Ascending aorta (tissue), 2 donors: Measurements from ENCODE around the gene PTPRN2. TPM values are rescaled to one million over a fixed set of nuclear protein-coding genes. Genes with fewer than 3 reads are reported as not detected.
A peak's percentile ranks its signal among the peaks of the same experiment; 100 is the strongest.

Source experiments
- DNase-seq, 2 donors: peaks; one replicate each; pipeline ENCODE4 v3.0.0-alpha.2; 2019; ENCODE audit warnings: low spot score in 2 of 2
- H3K27ac ChIP-seq, 2 donors: fragments of 200-600 bp; sonication (generic); one replicate each; pipeline ENCODE4 v1.5.1; 2016 to 2017; ENCODE audit warnings: mild to moderate bottlenecking in 1 of 2
- H3K27me3 ChIP-seq: fragments of 200-600 bp; sonication (generic); one replicate; pipeline ENCODE4 v1.5.1; 2017
- H3K36me3 ChIP-seq, 2 donors: fragments of 200-600 bp; sonication (generic); one replicate each; pipeline ENCODE4 v1.5.1; 2016
- H3K4me1 ChIP-seq, 2 donors: fragments of 200-600 bp; sonication (generic); one replicate each; pipeline ENCODE4 v1.5.1; 2016 to 2017; ENCODE audit warnings: mild to moderate bottlenecking in 1 of 2
- H3K4me3 ChIP-seq, 2 donors: fragments of 200-600 bp; sonication (generic); one replicate each; pipeline ENCODE4 v1.5.1; 2016 to 2017; ENCODE audit warnings: mild to moderate bottlenecking in 1 of 2
- H3K9me3 ChIP-seq, 2 donors: fragments of 200-600 bp; sonication (generic); one replicate each; pipeline ENCODE4 v1.5.1; 2016
- intact Hi-C: fragments of 100-400 bp; cut with DNase I; formaldehyde crosslinking; loops from one replicate; pipeline ENCODE4 v1.15.1; 2023
- total RNA-seq: library from RNA; depleted of rRNA; stranded (reverse); fragments of >200 nt; gene quantifications from one replicate; pipeline ENCODE4 v1.1.0, GENCODE V29; 2016
- TF ChIP-seq, protein P1 (sequence below), 3 experiments: fragments of 200-600 bp in 2 of 3; fragments of 450-650 bp in 1 of 3; sonication (generic) in 2 of 3; IDR thresholded peaks; one replicate each; pipeline ENCODE4 v1.5.1; 2016 to 2019; ENCODE audit warnings: antibody characterized with exemption in 3 of 3, mild to moderate bottlenecking in 1 of 3, moderate library complexity in 1 of 3

Gene PTPRN2
- total RNA-seq, 1 donor from 2014 or later = 7.3 TPM

DNA sequence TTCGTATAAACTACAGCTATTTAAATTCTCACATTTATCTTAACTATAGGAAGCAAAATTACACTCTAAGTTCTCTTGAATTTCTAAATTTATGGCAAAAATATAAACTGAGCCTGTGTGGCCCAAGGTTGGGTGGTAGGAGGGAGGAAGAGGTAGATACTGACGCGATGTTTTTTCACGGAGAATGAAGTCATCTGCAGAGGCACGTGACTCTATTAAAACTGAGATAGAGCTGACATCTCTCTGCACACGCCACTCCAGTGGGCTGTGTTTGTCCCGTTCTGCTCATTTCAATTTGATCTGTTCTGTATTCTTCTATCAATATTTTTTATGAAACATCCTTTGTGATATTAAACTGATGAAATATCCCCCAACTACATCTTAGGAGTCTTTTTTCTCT lies 964.1 kb downstream of the PTPRN2 start:
- H3K4me3 ChIP-seq = no peak overlapping the region
- no peaks in the 10 kb centered on the region for H3K27me3 ChIP-seq
- no peak overlapping the region for H3K27ac ChIP-seq
- H3K4me1 ChIP-seq = no peaks in the 10 kb centered on the region
- no peaks in the 10 kb centered on the region for H3K9me3 ChIP-seq
- H3K36me3 ChIP-seq = no peaks in the 10 kb centered on the region
- DNase-seq = no peak
- intact Hi-C loops = no loop called here
- TF ChIP-seq, protein P1, sequence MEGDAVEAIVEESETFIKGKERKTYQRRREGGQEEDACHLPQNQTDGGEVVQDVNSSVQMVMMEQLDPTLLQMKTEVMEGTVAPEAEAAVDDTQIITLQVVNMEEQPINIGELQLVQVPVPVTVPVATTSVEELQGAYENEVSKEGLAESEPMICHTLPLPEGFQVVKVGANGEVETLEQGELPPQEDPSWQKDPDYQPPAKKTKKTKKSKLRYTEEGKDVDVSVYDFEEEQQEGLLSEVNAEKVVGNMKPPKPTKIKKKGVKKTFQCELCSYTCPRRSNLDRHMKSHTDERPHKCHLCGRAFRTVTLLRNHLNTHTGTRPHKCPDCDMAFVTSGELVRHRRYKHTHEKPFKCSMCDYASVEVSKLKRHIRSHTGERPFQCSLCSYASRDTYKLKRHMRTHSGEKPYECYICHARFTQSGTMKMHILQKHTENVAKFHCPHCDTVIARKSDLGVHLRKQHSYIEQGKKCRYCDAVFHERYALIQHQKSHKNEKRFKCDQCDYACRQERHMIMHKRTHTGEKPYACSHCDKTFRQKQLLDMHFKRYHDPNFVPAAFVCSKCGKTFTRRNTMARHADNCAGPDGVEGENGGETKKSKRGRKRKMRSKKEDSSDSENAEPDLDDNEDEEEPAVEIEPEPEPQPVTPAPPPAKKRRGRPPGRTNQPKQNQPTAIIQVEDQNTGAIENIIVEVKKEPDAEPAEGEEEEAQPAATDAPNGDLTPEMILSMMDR (IDR thresholded peaks at IDR 0.05) = no peak

DNA sequence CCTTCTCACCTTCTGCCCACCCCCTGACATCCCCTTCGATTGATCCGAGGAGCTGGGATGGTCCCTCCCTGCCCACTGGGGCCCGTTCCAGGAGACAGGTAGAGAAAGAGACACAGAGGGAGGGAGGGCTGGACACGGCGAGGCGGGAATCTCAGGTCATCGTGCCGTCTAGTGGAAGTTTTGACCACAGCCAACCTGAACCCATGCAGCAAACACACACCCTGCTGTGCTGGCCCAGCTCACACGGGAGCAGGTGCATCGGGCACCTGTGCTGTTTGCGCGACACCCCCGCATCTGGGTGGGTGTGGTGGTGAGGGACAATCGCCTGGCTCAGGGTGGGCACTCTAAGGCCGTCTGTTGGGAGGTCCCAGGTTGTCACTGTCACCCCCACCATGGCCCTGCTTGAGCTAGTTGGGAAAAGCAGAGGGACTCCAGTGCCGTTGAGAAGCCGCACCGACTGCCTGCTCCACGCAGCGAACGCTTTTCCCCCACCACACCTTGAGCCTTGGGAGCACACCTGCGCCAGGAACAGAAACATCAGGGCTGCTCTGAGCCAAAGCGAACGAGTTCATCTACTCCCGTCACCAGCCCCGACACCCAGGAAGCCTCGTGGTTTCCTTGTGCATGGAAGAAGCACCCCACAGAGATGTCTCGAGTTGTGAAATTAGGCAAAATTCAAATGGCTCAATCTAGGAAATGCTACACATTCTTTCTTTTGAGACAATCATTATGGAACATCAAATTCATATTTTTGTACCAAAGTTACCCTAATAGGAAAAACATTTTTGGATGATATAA lies 965.0 kb downstream of the PTPRN2 start:
- TF ChIP-seq, protein P1 (IDR thresholded peaks at IDR 0.05) = no peak
- DNase-seq = peak in 1 of 2 donors; percentile 51
- no peak overlapping the region for H3K4me3 ChIP-seq
- H3K9me3 ChIP-seq = no peaks in the 10 kb centered on the region
- no peaks in the 10 kb centered on the region for H3K4me1 ChIP-seq
- intact Hi-C loops = no loop called here
- no peaks in the 10 kb centered on the region for H3K36me3 ChIP-seq
- no peak overlapping the region for H3K27ac ChIP-seq
- H3K27me3 ChIP-seq = no peaks in the 10 kb centered on the region

DNA sequence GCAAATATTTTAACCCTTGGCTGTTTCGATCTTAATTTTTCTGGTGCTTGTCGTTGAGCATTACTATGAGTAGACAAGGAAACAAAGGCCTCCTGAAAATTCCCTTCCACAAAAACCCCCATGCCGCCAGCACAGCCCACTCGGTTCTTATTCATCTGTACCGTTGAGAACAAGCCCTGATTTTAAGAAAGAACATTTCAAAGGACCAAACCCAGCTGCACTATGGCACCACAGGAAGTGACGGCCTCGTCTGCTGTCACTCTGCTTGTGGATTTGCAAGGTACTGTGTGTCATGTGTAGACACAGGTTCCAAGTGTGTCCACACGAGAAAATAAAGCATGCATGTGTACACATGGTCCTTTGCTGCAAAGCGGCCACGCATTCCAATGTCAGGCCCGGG lies 965.6 kb downstream of the PTPRN2 start:
- H3K9me3 ChIP-seq = no peaks in the 10 kb centered on the region
- no peak for DNase-seq
- TF ChIP-seq, protein P1 (IDR thresholded peaks at IDR 0.05) = no peak

DNA sequence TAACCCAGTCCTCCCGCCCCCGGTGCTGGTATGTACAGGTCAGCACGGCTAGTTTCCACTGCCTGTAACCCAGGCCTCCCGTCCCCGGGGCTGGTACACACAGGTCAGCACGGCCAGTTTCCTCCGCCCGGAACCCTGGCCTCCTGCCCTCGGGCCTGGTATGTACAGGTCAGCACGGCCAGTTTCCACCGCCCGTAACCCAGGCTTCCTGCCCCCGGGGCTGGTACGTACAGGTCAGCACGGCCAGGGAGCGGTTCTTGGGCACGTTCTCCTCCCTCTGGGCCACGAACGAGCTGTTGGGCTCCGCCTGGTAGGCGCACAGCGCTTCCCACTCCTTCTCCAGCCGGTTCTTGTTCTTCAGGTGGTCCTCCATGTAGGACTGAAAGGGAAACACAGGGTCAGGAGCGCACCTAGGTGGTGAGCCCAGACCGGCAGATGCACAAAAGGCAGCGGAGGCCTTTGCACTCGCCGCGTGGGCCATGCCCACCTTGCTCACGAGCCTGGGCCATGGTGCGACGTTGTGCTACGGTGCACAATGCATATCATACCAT lies 966.4 kb downstream of the PTPRN2 start:
- no peaks in the 10 kb centered on the region for H3K4me1 ChIP-seq
- DNase-seq = peak in 1 of 2 donors; percentile 43
- TF ChIP-seq, protein P1 (IDR thresholded peaks at IDR 0.05) = no peak

More for the DNA sequence above, 965.6 kb downstream of the PTPRN2 start:
- intact Hi-C loops = no loop called here
- no peak overlapping the region for H3K27ac ChIP-seq
- no peak overlapping the region for H3K4me3 ChIP-seq
- no peaks in the 10 kb centered on the region for H3K27me3 ChIP-seq
- no peaks in the 10 kb centered on the region for H3K4me1 ChIP-seq
- H3K36me3 ChIP-seq = no peaks in the 10 kb centered on the region

DNA sequence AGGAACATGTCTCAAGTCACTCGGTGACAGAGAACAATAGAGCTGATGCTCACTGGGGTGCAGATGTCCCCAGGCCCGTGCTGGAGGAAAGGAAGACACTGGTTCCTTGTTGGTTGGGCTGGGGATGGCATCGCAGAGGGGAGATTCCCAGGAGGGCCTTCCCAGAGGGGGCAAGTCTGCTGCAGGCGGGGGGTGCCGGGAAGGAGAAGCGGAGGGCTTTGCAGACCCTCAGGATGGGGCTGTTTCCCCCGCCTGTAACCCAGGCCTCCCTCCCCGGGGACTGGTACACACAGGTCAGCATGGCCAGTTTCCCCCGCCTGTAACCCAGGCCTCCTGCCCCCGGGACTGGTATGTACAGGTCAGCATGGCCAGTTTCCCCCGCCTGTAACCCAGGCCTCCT lies 967.0 kb downstream of the PTPRN2 start:
- no peak overlapping the region for H3K27ac ChIP-seq
- H3K4me3 ChIP-seq = no peak overlapping the region
- no peaks in the 10 kb centered on the region for H3K27me3 ChIP-seq
- H3K9me3 ChIP-seq = no peaks in the 10 kb centered on the region
- peak in 1 of 2 donors; percentile 53 for DNase-seq
- intact Hi-C loops = no loop called here
- TF ChIP-seq, protein P1 (IDR thresholded peaks at IDR 0.05) = no peak
- no peaks in the 10 kb centered on the region for H3K36me3 ChIP-seq
- H3K4me1 ChIP-seq = no peaks in the 10 kb centered on the region

More for the DNA sequence above, 966.4 kb downstream of the PTPRN2 start:
- no peak overlapping the region for H3K27ac ChIP-seq
- no peaks in the 10 kb centered on the region for H3K9me3 ChIP-seq
- H3K27me3 ChIP-seq = no peaks in the 10 kb centered on the region
- intact Hi-C loops = no loop called here
- no peak overlapping the region for H3K4me3 ChIP-seq
- no peaks in the 10 kb centered on the region for H3K36me3 ChIP-seq
